Thoracic aorta (tissue), 2 donors: ENCODE data around the gene PCGF3. TPM values are rescaled to one million over a fixed set of nuclear protein-coding genes. Genes with fewer than 3 reads are reported as not detected.
"Not testable (repeated sequence)": the region's sequence is repeated elsewhere in the genome, so short reads cannot be mapped to it uniquely, and the experiment has no call there.

ENCODE experiments used
- ATAC-seq: fragments of 150-250 bp; one replicate; pipeline ENCODE4 v1.8.0; 2017; ENCODE audit warnings: low read depth; ENCODE audit not compliant: insufficient number of reproducible peaks, low FRiP score
- DNase-seq: peaks from one replicate; pipeline ENCODE4 v3.0.0-alpha.2; 2020; ENCODE audit warnings: low spot score
- H3K27ac ChIP-seq, 2 donors: fragments of 200-600 bp; sonication (generic); 1 replicate in 1 of 2; 2 replicates in 1 of 2; pipeline ENCODE4 v1.5.1; 2016; ENCODE audit warnings: mild to moderate bottlenecking in 2 of 2, moderate library complexity in 2 of 2
- H3K27me3 ChIP-seq: fragments of 200-600 bp; sonication (generic); replicated peaks from 2 replicates; pipeline ENCODE4 v1.6.0; 2016; ENCODE audit warnings: mild to moderate bottlenecking; ENCODE audit not compliant: insufficient read depth
- H3K36me3 ChIP-seq: fragments of 200-600 bp; sonication (generic); one replicate; pipeline ENCODE4 v1.5.1; 2016
- H3K4me1 ChIP-seq, 2 donors: fragments of 200-600 bp; sonication (generic); 1 replicate in 1 of 2; 2 replicates in 1 of 2; pipeline versions ENCODE4 v1.5.1 to v1.6.0; 2016; ENCODE audit warnings: low read depth in 2 of 2, mild to moderate bottlenecking in 1 of 2; ENCODE audit not compliant: control insufficient read depth in 1 of 2
- H3K4me3 ChIP-seq: fragments of 200-600 bp; sonication (generic); 2 replicates; pipeline ENCODE4 v1.5.1; 2016; ENCODE audit warnings: mild to moderate bottlenecking
- H3K9me3 ChIP-seq: fragments of 200-600 bp; sonication (generic); 2 replicates; pipeline ENCODE4 v1.5.1; 2016
- total RNA-seq, 2 donors: library from RNA; depleted of rRNA; stranded (reverse); fragments of >200 nt; gene quantifications; one replicate each; pipeline versions ENCODE4 v1.1.0 to v1.2.3, GENCODE V29; 2016
- TF ChIP-seq, protein P1 (sequence below): fragments of 200-600 bp; sonication (generic); IDR thresholded peaks from one replicate; pipeline ENCODE4 v1.5.1; 2019; ENCODE audit warnings: antibody characterized with exemption

The PCGF3 gene
- total RNA-seq, 2 donors from 2014 or later = 50.4 to 83.2 TPM

- DNase-seq (no peak), ATAC-seq (no peak)
- no peaks in the 10 kb centered on the region for H3K27me3 ChIP-seq
- no peak overlapping the region for H3K27ac ChIP-seq
- H3K36me3 ChIP-seq = peaks cover 69% of the 10 kb centered on the region
- no peak overlapping the region for H3K4me3 ChIP-seq
- peaks cover 33% of the 10 kb centered on the region for H3K9me3 ChIP-seq
- no peaks in the 10 kb centered on the region for H3K4me1 ChIP-seq
- TF ChIP-seq, protein P1, sequence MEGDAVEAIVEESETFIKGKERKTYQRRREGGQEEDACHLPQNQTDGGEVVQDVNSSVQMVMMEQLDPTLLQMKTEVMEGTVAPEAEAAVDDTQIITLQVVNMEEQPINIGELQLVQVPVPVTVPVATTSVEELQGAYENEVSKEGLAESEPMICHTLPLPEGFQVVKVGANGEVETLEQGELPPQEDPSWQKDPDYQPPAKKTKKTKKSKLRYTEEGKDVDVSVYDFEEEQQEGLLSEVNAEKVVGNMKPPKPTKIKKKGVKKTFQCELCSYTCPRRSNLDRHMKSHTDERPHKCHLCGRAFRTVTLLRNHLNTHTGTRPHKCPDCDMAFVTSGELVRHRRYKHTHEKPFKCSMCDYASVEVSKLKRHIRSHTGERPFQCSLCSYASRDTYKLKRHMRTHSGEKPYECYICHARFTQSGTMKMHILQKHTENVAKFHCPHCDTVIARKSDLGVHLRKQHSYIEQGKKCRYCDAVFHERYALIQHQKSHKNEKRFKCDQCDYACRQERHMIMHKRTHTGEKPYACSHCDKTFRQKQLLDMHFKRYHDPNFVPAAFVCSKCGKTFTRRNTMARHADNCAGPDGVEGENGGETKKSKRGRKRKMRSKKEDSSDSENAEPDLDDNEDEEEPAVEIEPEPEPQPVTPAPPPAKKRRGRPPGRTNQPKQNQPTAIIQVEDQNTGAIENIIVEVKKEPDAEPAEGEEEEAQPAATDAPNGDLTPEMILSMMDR = no peak
These were observed 65.8 kb downstream of the PCGF3 start for GRCh38 chr4:771464-771863.

GRCh38 chr4:772118-772517, 66.5 kb downstream of the PCGF3 start:
- TF ChIP-seq, protein P1 = no peak
- no peak for DNase-seq
- Histone ChIP-seq H3K4me3 (no peak overlapping the region), H3K27me3 (no peaks in the 10 kb centered on the region), H3K27ac (no peak overlapping the region), H3K4me1 (no peaks in the 10 kb centered on the region), H3K36me3 (peaks cover 63% of the 10 kb centered on the region), H3K9me3 (peaks cover 26% of the 10 kb centered on the region)
- no peak for ATAC-seq

- DNase-seq = no peak
- peaks cover 61% of the 10 kb centered on the region for H3K36me3 ChIP-seq
- no peak overlapping the region for H3K4me3 ChIP-seq
- no peak overlapping the region for H3K27ac ChIP-seq
- no peaks in the 10 kb centered on the region for H3K27me3 ChIP-seq
- H3K4me1 ChIP-seq = no peaks in the 10 kb centered on the region
- H3K9me3 ChIP-seq = peaks cover 26% of the 10 kb centered on the region
- TF ChIP-seq, protein P1 = no peak
- no peak for ATAC-seq
These were observed 67.1 kb downstream of the PCGF3 start for GRCh38 chr4:772776-773175.

- ATAC-seq (no peak), DNase-seq (no peak)
- Histone ChIP-seq H3K27me3 (no peaks in the 10 kb centered on the region), H3K9me3 (peaks cover 23% of the 10 kb centered on the region), H3K4me1 (no peaks in the 10 kb centered on the region), H3K4me3 (no peak overlapping the region), H3K27ac (no peak overlapping the region), H3K36me3 (peaks cover 59% of the 10 kb centered on the region)
- TF ChIP-seq, protein P1 = no peak
These were observed 67.6 kb downstream of the PCGF3 start for GRCh38 chr4:773214-773613.

- not testable (repeated sequence) for H3K27me3 ChIP-seq, H3K27ac ChIP-seq, H3K4me3 ChIP-seq, H3K4me1 ChIP-seq, ATAC-seq, DNase-seq
- peaks cover 14% of the 10 kb centered on the region for H3K9me3 ChIP-seq
- H3K36me3 ChIP-seq = peaks cover 56% of the 10 kb centered on the region
These were observed 68.9 kb downstream of the PCGF3 start for GRCh38 chr4:774419-775092.

GRCh38 chr4:775485-775884, 69.9 kb downstream of the PCGF3 start:
- not testable (repeated sequence) for DNase-seq, H3K27ac ChIP-seq, ATAC-seq, H3K4me3 ChIP-seq, H3K27me3 ChIP-seq
- Histone ChIP-seq H3K36me3 (peaks cover 54% of the 10 kb centered on the region), H3K4me1 (peaks cover 7 to 14% of the 10 kb centered on the region in 2 donors), H3K9me3 (peaks cover 11% of the 10 kb centered on the region)
